ENCODE measurements around the gene ZFP14. TPM values are rescaled to one million over a fixed set of nuclear protein-coding genes. Genes with fewer than 3 reads are reported as not detected.

ZFP14 gene
- 3.3 and 5.6 TPM in 2 replicates for total RNA-seq

DNA sequence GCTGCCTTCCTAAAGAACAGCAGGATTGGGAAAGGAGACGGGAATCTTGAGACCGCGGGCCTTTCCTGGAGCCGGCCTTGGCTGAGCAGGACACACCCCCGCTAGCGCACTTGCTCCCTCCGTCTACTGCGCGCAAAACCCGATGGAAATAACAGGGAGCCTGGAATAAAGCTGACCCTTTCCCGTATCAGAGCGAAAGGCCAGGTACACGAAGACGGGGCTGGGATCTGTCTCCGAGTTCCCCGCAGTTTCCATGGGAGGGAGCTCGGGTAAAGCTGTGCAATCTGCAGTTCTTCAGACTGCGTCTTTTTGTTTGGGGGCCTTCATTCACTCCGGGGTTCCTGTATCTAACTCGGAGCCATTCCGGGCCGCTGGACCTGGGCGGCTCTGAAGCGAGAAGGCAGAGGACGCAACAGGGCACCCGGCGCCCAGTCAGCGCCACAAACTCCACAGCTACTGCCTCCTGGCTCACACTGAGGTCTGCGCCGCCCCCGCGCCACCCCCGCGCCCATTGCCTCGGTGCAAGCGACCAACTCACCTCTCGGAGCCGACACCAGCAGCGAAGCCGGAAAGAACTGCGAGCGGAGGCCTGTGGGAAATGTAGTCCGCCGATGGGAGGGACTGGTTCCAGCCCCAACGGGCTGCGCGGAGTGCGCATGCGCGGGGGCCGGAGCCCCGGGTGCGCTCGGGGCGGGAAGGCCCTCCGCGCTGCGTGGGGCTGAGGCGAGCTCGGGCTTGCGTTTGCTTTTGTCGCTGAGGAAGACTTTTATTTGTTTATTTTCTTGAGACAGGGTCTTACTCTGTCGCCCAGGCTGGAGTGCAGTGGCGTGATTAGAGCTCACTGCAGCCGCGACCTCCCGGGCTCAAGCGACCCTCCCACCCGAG, at the start of gene ZFP14:
ZFP14 (minus strand) TSS at position 577 of the 885 bp plus-strand sequence. CDS start 11,309 bp downstream, outside the sequence.
- peak; percentile 96 for DNase-seq

DNA sequence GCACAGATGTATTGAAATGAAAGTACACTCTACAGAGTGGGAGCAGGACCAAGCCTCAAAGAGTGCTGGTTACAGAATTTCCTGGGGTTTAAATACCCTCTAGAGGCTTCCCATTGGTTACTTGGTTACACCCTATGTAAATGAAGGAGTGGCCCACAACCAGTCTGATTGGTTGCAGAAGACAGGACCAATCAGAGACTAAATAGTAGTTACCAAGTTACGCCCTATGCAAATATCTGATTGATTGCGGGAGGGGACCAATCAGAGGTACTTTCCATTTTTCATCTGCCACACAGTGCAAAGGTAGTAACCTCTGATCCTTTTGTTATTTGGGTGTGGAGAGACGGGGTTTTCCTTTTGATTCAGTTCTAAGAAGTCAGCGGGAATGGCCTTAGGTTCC, 44.9 kb upstream of the ZFP14 start:
- DNase-seq, result no peak

DNA sequence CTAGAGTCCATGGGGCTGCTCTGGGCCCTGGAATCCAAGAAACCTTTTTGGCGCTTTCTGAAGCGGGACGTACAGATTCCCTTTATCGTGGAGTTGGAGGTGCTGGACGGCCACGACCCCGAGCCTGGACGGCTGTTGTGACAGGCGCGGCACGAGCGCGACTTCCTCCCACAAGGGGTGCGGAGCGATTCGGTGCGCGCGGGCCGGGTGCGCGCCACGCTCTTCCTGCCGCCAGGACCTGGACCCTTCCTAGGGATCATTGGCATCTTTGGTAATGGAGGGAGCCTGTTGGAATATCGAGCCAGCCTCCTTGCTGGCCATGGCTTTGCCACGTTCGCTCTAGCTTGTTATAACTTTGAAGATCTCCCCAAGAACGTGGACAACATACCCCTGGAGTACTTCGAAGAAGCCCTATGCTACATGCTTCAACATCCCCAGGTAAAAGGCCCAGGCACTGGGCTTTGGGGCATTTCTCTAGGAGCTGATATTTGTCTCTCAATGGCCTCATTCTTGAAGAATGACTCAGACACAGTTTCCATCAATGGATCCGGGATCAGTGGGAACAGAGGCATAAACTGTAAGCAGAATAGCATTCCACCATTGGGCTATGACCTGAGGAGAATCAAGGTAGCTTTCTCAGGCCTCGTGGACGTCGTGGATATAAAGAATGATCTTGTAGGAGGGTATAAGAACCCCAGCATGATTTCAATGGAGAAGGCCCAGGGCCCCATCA, 42.9 kb upstream of the ZFP14 start:
- DNase-seq, result peak; percentile 28

DNA sequence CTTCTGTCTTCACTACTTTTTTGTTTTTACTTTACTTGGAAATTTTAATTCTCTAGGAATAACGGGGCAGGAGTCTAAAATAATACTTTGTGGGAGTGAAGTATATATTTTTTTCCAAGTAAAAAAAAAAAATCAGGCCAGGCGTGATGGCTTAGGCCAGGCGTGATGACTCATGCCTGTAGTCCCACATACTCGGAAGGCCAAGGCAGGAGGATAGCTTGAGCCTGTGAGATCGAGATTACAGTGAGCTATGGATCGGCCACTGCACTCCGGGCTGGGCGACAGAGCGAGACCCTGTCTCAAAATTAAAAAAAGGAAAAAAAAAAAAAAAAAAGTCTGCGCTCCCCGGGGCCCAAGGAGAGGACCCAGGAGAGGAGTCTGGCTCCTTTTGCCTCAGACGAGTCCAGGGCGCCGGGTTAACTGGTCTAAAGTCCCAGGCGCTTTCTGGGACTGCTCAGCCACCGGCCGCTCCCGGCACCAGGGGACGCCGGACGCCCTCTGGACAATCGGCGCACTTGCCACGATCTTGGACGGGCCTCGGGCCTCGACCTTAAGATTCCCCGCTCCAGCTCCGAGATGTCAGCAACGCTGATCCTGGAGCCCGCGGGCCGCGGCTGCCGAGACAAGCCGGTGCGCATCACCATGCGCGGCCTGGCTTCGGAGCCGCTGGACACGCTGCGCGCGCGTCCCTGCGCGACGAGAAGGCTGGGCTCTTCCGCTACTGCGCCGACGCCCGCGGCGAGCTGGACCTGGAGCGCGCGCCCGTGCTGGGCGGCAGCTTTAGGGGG, 42.2 kb upstream of the ZFP14 start:
- DNase-seq, result peak; percentile 58

DNA sequence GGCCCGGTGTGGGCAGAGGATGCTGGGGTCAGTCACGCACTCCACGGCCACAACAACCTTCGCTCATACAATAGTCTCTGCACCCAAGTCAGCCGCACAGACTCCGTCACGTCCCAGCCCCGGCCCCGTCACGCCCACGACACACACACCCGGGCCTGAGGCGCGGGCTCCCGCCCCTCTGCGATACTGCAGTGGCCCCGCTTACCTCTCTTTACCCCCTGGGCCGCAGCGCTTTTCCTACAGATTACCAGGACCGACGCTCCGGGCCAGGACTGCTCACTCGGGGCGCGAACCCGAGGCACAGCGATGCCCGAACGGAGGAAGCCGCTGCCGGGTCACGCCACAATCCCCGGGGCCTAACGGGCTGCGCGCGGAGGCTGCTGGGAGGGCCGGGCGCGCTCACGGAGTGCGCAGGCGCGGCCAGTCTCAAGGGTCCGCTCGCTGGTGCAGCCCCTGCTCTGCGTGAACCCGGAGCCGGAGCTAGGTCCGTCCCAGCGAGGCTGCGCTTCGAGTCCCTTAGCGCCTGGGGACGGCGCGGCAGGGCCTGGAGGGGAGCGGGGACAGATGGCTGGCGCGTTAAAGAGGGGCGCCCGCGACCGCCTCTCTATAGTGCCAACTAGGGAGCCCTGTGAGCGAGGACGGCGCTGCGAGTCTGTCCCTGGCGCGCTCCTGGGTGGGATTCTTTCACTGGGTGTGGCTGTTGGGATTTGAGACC, 39.4 kb upstream of the ZFP14 start, which contains the start of gene ZFP82:
ZFP82 (minus strand) TSS at position 358 of the 715 bp plus-strand sequence. CDS start 8,855 bp downstream, outside the sequence.
- peak; percentile 91 for DNase-seq

DNA sequence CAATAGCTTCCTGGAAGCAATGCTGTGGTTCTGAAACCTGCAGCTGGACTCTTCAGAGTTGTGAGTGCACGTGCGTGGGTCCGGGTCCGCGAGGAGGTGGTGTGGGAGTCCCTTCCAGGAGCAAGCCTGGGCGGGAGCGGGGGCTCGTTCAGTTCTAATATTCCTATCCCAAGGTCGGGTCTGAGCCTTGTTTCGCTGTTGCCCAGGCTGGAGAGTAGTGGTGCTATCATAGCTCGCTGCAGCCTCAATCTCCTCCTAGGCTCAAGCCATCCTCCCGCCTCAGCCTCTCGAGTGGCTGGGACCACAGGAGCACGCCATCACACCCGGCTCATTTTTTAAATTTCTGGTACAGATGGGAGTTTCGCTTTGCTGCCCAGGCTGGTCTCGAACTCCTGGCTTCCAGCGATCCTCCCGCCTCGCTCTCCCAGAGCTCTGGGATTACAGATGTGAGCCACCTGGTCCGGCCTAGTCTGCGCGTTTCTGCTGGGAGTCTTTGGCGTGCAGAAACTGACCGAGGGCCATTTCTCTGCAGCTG, 38.8 kb upstream of the ZFP14 start:
- DNase-seq, result no peak

DNA sequence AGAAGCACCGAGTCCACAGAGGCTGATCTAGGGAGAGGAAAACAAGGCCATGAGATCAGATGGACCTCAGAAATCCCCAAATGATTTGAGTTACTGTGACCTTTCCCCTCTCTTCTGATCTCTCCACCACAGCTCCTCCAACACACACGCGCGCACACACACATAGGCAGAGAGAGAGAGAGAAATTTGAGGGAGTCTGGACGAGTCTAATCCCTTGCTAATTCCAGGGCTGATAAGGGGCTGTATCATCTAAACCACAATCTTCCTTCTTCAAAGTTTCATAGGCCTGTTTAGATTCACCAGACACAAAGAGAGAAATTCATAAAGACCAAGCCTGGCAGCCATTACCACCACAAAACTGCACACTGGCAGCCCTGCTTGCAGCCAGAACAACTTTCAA, 30.8 kb upstream of the ZFP14 start:
- DNase-seq, result no peak

DNA sequence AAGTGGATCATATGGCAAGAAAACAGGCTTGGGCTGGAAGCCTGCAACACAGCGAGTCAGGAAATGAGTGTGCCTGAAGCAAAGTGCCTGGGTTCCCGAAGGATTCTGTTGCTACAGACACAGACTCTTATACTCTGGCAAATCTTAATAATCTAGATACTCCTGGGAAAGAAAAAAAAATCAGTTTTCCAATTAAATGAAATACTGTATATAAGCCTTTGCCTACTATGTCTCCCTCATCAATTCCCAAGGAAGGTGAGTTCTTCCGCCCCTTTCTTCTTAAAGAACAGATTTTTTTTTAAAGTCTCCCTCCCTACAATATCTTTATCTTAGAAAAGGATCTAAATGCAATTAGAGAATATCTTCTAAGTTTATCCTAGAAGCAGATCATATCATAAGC, 29.1 kb upstream of the ZFP14 start:
- DNase-seq, result peak; percentile 5

DNA sequence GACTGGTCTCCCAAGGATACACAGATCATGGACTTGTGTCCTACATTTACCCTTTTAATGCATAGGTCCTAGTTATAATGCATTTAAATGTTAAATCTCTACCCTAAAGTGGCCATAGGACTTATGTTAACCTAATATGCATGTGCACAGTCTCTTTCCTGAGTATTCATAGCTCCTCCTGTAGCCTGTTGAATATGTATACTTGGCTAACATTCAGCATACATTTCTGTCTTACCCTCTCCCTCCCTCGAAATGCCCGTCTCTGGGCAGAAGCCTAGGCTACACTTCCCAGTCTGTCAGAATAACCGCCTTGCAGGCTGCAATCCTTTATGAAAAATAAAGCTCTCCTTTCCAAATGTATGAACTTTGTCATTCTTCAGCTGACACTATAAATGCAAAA, 25.5 kb upstream of the ZFP14 start:
- no peak for DNase-seq

DNA sequence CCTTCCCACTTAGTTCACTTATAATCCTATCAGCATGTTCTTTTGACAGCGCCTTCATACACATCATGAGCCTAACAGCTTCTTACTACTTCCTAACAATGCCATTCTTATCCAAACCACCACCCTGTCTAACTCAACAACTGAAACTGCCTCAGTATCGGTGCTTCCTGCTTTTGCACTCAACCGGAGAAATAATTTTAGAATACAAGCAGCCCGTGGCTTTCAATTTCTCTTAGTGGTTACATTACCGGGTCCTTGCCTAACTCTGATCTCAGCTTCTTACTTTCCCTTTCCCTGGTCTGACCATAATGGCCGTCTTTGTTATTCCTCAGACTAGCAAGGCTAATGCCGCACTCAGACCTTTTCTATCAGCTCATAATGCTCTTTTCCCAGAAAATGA, 22.5 kb upstream of the ZFP14 start:
- DNase-seq, result no peak

DNA sequence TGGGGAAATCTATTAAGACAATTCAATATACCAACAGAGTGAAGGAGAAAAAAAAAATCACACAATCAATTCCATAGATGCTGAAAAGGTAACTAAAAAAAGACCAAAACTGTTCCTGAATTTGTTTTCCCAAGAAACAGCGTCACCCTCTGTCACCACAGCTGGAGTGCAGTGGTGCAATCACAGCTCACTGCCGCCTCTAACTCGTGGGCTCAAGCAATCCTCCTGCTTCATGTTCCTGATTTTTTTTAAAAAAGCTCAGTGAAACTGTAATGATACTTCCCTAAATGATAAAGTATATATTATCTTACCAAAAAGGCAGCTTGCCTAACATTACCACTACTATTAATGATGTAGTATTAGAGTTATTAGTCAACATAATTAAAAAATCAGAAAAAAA, 19.6 kb upstream of the ZFP14 start:
- DNase-seq, result no peak

DNA sequence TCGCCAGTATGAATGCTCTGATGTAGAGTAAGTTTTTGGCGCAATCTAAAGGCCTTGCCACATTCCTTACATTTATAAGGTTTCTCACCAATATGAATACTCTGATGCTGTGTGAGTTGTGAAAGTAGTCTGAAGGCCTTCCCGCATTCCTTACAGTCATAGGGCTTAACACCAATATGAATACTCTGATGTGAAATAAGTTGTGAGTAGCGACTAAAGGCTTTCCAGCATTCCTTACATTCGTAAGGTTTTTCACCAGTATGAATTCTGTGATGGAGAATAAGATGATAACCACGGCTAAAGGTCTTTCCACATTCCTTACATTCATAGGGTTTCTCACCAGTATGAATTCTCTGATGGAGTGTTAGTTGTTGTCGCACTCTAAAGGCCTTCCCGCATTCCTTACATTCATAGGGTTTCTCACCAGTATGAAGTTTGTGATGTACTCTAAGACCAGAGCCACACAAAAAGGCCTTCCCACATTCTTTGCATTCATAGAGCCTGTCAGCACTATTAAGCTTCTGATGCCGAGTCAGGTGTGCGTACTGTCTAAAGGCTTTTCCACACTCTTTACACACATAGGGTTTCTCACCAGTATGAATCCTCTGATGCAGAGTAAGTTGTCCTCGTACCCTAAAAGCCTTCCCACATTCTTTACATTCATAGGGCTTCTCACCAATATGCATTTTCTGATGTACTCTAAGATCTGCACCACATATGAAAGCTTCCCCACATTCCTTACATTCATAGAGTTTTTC, 14.1 kb upstream of the ZFP14 start:
- DNase-seq, result no peak

DNA sequence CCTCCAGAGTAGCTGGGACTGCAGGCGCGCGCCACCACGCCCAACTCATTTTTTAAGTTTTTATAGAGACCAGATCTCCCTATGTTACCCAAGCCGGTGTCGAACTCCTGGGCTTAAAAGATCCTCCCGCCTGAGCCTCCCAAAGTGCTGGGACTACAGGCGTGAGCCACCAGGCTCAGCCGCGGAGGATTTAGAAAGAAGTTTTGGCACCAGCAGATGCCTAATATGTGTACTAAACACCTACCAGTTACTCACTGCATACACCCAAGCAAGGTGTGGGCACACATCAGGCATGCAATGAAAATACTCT, 464 bp upstream of the ZFP14 start:
- DNase-seq, result no peak

DNA sequence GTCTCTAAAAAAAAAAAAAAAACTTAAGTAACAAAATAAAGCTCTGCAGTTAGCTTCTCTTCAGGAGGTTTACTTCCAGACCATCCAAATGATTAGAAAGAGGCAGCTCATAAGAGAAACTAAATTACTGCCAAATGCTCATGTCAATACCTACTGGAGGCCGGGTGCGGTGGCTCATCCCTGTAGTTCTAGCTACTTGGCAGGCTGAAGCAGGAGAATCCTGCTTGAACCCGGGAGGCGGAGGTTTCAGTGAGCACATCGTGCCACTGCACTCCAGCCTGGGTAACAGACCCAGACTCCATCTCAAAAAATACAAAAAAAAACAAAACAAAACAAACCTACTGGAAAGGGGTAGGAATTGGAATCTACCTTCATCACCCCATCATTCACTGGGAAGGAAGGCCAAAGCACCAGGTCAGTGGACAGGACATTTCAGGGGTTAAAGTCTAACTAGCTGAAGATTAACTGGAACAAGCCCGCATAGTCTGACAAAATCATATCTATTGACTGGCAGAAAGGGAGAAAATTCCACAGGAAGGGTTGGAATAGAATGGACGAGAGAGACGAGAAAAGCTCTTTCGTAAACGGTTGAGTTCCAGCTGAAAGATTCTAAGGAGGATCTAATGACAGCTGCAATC, 1.3 kb downstream of the ZFP14 start:
- DNase-seq, result peak; percentile 2

DNA sequence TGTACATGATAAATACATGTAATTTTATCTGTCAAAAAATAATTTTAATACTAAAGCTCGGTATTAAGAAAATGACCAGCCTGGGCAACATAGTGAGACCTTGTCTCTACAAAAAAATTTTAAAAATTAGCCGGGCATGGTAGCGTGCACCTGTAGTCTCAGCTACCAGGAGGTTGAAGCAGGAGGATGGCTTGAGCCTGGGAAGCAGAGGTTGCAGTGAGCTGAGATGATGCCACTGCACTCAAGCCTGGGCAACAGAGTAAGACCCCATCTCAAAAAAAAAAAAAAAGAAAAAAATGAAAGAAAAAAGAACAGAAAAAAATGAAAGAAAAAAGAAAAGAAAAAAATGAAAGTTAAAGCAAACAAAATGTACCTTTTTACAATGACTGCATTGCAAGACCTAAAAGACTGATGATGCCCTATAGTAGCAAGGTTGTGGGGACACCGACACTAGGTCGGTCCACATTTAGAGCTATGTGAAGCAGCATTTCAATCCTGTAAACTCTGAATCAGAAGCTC, 5.3 kb downstream of the ZFP14 start:
- no peak for DNase-seq

DNA sequence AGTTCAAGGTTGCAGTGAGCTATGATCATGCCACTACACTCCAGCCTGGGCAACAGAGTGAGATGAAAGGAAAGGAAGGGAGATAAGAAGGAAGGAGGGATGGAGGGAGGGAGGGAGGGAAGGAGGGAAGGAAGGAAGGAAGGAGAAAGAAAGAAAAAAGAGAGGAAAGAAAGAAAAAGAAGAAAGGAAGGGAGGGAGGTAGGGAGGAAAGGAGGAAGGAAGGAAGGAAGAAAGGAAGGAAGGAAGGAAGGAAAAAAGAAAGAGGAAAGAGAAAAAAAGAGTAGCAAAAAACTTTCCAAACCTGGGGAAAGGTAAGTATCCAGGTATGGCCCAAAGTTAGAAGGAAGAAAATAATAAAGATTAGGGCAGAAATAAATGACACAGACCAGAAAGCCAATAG, 7.1 kb downstream of the ZFP14 start:
- no peak for DNase-seq

DNA sequence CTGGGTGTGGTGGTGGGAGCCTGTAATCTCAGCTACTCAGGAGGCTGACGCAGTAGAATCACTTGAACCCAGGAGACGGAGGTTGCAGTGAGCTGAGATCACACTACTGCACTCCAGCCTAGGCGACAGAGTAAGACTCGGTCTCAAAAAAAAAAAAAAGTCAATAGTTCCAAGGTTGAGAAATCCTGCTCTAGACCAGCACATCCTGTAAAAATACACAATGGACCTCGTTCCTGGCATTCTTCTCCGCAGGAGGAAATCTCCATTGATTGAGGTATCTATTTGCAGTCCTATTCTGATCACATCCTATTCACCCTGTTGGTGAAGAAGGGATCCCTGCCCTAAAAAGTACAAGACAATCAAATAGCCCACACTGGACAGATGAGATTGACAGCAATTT, 15.2 kb downstream of the ZFP14 start:
- peak; percentile 10 for DNase-seq

DNA sequence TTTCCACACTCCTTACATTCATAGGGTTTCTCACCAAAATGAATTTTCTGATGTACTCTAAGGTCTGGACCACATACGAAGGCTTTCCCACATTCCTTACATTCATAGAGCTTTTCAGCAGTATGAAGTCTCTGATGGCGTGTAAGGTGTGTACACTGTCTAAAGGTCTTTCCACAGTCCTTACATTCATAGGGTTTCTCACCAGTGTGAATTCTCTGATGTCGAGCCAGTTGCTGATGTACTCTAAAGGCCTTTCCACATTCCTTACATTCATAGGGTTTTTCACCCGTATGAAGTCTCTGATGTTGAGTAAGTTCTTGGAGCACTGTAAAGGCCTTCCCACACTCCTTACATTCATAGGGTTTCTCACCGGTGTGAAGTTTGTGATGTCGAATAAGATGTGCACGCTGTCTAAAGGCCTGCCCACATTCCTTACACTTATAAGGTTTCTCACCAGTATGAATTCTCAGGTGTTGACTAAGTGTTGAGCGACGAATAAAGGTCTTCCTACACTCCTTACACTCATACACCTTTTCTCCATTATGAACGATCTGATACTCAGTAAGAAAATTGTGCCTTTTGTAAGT, 38.1 kb downstream of the ZFP14 start:
- DNase-seq, result no peak

DNA sequence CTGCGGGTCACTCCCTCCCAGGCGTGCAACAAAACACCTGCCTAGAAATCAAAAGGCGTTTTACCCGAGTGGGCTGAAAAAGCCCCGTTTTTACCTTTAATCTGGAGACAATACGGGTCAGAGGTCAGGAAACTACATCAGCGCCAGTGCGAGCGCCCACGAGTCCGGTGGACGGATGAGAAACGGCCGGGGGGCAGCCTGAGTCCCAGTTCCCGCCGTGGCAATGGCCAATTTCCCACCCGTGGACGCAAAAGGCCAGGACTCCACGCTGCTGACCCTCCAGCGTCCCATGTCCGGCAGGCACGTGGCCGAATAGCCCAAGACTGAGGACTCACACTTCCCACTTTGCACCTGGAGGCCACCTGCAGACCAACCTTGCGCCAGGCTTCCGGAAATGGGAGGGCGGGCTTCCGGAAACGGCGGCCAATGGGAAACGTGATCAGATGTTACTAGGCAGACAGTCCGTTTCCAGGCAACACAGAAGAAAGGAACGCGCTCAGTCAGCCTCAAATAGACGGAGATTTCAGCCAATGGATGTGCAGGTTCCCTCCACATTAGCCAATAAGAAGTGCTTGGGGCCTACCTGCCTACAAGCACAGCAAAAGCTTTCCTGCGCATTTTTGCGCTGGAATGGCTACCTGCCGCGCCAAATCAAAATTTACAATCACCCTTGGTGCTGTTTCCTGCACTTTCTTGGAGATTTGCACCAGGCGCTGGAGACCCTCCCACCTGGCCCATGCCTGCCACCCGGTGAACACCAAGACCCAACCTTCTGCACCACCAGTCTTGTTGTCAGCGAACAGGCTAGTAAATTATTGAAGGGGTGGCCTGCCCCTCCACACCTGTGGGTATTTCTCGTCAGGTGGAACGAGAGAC, 47.4 kb downstream of the ZFP14 start:
- DNase-seq, result peak; percentile 95

Measured in dermis blood vessel endothelial cell (primary cell).